ENCODE data around the gene SLC38A5. TPM values are rescaled to one million over a fixed set of nuclear protein-coding genes. Genes with fewer than 3 reads are reported as not detected.

The SLC38A5 gene
- total and polyA plus RNA-seq, 9 of the 15 experiments (the other 6 are each of a cell fraction or from before 2014, with no cell fraction given) = 9.3 to 228 (median 142) TPM

DNA sequence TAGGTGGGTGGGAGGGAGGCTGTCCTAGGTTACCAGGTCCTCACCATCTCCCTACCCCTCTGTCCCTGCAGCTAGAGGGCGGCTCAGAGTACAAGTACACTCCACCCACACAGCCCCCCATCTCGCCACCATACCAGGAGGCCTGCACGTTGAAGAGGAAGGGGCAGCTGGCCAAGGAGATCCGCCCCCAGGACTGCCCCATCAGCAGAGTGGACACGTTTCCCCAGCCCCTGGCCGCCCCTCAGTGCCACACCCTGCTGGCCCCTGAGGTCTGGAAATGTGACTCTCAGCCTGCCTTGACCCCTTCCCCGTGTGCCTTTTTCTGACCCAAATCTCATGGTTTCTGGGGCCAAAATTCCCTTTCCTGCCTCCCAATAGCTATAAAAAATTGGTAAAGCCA lies 12.5 kb upstream of the SLC38A5 start (continued):
- TF ChIP-seq ZNF12 (CRISPR knock-in tag; IDR thresholded peaks at IDR 0.05) (no peak), E2F8 (IDR thresholded peaks at IDR 0.05; ENCODE audit: low read depth, partially characterized antibody) (no peak)

DNA sequence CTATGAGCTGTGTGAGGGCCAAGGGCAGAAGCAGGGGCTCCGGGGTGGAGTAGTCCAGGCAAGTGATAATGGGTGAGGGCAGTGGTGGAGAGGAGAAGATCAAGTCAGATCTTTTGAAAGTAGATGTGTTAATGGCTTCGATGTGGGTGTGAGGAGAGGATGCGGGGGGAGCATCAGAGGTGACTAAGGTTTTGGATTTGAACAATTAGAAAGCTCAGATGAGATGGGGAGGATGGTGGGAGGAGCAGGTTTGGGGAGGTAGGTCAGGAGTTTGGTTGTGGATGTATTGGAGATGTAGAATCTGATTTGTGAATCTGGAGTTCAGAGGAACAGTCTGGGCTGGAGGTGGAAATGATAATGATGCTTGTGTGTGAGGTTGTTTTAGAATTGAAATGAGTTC lies 10.5 kb upstream of the SLC38A5 start:
- ATAC-seq (no peak), FAIRE-seq (no peak), DNase-seq (ENCODE audit: extremely low read depth in 1 of 4, low spot score in 3 of 4) (no peak)
- Histone ChIP-seq H3K79me2 (ENCODE audit: control insufficient read depth, insufficient read depth, low read length) (peaks cover 38% of the 10 kb centered on the region), H3K4me2 (ENCODE audit: insufficient read depth, low read length) (no peak overlapping the region), H3K9me1 (ENCODE audit: control insufficient read depth, insufficient read depth, low read length) (peaks cover 4% of the 10 kb centered on the region), H3K9ac (ENCODE audit: insufficient read depth in 1 of 2, low read depth in 2 of 2, low read length in 2 of 2) (no peak overlapping the region), H3K4me1 (replicated peaks in 1 of 2; ENCODE audit: control insufficient read depth in 2 of 2, insufficient read depth in 2 of 2, low read length in 2 of 2) (peaks cover 3 to 6% of the 10 kb centered on the region in 2 experiments; a peak in 4 of 5 replicates), H3K4me3 (no peak overlapping the region), H4K20me1 (replicated peaks; ENCODE audit: control insufficient read depth, insufficient read depth, low read length) (no peaks in the 10 kb centered on the region), H3K9me3 (replicated peaks; ENCODE audit: control insufficient read depth, insufficient read depth, low read depth, low read length) (no peaks in the 10 kb centered on the region), H3K27me3 (ENCODE audit: control insufficient read depth in 2 of 2, insufficient read depth in 2 of 2, low read length in 2 of 2) (no peaks in the 10 kb centered on the region), H3K36me3 (ENCODE audit: control insufficient read depth, insufficient read depth, low read length) (peaks cover 75% of the 10 kb centered on the region; the same call in 2 of the 3 replicates), H2AFZ (ENCODE audit: low read depth, low read length) (no peak overlapping the region), H3K27ac (ENCODE audit: extremely low read depth, low read depth, low read length) (no peak overlapping the region)
- CTCF ChIA-PET (ENCODE audit: low intra/inter-chr PET ratio) = no interaction called here
- BruUV-seq (replicated peaks) = no TSS peak
- intact Hi-C loops (cut with micrococcal nuclease) = no loop called here
- WGBS (ENCODE audit: insufficient coverage, low coverage, missing lambda C conversion rate) = 100% methylated on average over 3 of the region's 3 CpGs
- in situ Hi-C loops (cut with MboI) = loop anchor here (25.0 kb wide), 1 partner anchor 618 kb away; no protein-coding TSS in a partner anchor
- POLR2A ChIA-PET = interaction anchor here (0.7 to 0.9 kb wide), 2 partner anchors 11 to 12 kb away, joined by 3 read pairs; no protein-coding TSS in a partner anchor
- TF ChIP-seq EP300 (IDR thresholded peaks at IDR 0.05; ENCODE audit: low read length) (no peak), NBN (IDR thresholded peaks at IDR 0.05; ENCODE audit: low read depth) (no peak), SMARCA5 (IDR thresholded peaks at IDR 0.05) (no peak), HDGF (IDR thresholded peaks at IDR 0.05) (no peak), BMI1 (IDR thresholded peaks at IDR 0.05; ENCODE audit: low read length) (no peak), ZBTB1 (CRISPR knock-in tag; IDR thresholded peaks at IDR 0.05; ENCODE audit: borderline replicate concordance, low read depth) (no peak), GABPB1 (CRISPR knock-in tag; IDR thresholded peaks at IDR 0.05) (no peak), BCOR (IDR thresholded peaks at IDR 0.05) (no peak), ZFP1 (CRISPR knock-in tag; IDR thresholded peaks at IDR 0.05) (no peak), NFIC (IDR thresholded peaks at IDR 0.05) (no peak)
- TF ChIP-seq, protein P1, sequence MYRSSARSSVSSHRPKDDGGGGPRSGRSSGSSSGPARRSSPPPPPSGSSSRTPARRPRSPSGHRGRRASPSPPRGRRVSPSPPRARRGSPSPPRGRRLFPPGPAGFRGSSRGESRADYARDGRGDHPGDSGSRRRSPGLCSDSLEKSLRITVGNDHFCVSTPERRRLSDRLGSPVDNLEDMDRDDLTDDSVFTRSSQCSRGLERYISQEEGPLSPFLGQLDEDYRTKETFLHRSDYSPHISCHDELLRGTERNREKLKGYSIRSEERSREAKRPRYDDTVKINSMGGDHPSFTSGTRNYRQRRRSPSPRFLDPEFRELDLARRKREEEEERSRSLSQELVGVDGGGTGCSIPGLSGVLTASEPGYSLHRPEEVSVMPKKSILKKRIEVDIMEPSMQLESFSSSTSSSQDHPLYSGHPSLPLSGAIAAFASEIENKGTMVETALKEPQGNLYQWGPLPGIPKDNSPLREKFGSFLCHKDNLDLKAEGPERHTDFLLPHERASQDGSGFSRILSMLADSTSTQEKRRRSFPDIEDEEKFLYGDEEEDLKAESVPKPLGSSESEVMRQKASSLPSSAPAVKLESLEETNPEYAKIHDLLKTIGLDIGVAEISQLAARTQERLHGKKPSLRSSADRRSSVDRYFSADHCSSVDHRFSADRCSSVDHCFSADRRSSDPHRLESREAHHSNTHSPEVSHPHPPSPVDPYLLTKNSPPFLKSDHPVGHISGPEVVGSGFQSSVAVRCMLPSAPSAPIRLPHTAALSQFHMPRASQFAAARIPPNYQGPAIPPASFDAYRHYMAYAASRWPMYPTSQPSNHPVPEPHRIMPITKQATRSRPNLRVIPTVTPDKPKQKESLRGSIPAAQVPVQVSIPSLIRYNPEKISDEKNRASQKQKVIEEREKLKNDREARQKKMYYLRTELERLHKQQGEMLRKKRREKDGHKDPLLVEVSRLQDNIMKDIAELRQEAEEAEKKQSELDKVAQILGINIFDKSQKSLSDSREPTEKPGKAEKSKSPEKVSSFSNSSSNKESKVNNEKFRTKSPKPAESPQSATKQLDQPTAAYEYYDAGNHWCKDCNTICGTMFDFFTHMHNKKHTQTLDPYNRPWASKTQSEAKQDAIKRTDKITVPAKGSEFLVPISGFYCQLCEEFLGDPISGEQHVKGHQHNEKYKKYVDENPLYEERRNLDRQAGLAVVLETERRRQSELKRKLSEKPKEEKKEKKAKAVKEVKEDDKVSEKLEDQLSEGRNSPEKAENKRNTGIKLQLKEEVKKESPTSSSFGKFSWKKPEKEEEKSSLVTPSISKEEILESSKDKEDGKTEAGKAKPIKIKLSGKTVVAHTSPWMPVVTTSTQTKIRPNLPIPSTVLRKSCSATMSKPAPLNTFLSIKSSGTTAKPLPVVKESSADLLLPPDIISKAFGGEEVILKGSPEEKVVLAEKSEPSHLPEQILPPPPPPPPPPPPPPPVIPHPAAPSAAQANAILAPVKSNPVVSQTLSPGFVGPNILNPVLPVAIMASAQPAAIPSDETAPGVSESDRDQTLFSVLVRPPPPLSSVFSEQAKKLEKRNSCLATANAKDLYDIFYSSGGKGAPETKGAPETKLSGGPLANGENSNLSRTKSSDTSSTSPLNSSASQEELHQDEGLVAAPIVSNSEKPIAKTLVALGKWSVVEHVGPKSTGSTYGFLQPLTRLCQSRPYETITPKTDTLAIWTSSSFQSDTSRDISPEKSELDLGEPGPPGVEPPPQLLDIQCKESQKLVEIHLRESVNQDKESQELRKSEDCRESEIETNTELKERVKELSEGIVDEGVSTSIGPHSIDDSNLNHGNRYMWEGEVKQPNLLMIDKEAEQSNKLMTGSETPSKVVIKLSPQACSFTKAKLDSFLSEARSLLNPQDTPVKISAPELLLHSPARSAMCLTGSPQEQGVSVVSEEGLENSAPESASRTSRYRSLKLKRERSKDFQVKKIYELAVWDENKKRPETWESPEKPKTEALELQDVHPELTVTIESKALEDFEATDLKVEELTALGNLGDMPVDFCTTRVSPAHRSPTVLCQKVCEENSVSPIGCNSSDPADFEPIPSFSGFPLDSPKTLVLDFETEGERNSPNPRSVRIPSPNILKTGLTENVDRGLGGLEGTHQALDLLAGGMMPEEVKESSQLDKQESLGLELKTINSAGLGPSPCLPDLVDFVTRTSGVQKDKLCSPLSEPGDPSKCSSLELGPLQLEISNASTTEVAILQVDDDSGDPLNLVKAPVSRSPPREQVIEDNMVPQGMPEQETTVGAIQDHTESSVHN (IDR thresholded peaks at IDR 0.05; ENCODE audit: borderline replicate concordance in 1 of 2, low read depth in 1 of 2) = no peak

Measured in K562 (cell line).